Urothelium cell line (cell line): ENCODE measurements around the gene NARS2.

Experiments
- DNase-seq: peaks from one replicate; pipeline ENCODE4 v3.0.0; 2011; ENCODE audit warnings: low spot score, mixed read lengths
- FAIRE-seq: peaks from 2 replicates; lab custom pipeline; 2011; peaks lifted over from hg19 to GRCh38; lab: Jason Lieb, UNC

Gene NARS2

GRCh38 chr11:78418584-78419211 is 156.0 kb downstream of the NARS2 start:
- DNase-seq (no peak), FAIRE-seq (no peak)

- DNase-seq (peak; percentile 97), FAIRE-seq (no peak)
Measured at GRCh38 chr11:78417888-78418583, 156.6 kb downstream of the NARS2 start.

DNA sequence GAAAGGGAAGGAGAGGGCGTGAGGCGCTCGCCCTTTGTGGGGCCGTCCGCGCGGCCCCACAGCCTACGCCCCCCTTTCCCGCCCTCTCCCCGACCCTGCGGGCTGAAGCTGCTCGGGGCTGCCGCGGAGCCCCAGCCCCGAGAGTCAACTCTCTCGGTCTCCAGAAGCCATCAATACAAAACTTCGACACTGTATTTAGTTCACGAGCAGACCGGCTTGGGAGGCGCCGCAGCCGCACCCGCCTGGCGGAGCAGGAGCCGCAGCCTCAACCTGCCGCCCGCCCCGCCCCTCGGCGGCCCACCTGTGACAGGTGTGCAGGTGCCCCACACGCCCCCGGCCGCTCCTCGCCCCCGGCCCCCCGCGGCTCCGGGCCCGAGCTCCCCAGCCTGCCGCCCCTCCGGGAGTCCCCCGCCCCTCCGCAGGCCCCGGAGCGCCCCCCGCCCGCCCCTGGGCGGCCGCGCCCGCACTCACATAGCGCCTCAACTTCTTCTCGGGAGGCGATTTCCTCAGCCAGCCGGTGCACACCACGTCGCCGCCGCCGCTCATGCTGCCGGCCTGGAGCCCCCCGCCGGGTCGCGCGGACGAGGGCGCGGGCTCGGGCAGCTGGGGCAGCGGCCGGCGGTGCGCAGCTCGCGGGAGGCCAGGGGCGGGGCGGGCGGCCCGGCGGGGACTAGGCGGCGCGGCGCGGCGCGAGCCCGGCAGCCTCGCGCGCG is 157.3 kb downstream of the NARS2 start, which contains the start of gene GAB2:
TSS of gene GAB2 (minus strand) at position 646 of the 713 bp plus-strand sequence. CDS start at position 546, 100 bp downstream.
- DNase-seq (no peak), FAIRE-seq (no peak)

GRCh38 chr11:78416285-78417174 is 158.1 kb downstream of the NARS2 start:
- no peak for FAIRE-seq
- peak; percentile 87 for DNase-seq

DNA sequence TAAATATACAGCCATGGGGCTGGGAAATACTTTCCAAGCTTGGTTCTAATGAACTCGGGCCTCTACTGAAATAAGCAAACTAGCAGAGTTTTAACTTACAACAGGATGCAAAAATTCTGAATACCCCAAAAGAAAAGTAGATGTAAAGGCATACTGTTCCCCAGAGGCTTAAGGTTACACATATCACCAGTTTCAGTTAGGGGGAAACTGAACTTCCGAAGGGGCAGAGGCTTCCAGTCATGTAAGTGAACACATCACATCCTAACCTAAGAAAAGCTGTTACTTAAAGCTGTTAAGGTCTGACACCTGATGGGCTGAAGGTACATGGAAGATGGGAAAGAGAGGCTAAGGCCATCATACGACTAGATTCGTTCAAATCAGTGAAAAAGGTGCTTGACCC is 159.3 kb downstream of the NARS2 start:
- FAIRE-seq (no peak), DNase-seq (no peak)

GRCh38 chr11:78414321-78415051 is 160.2 kb downstream of the NARS2 start:
- FAIRE-seq: no peak
- DNase-seq: no peak

DNA sequence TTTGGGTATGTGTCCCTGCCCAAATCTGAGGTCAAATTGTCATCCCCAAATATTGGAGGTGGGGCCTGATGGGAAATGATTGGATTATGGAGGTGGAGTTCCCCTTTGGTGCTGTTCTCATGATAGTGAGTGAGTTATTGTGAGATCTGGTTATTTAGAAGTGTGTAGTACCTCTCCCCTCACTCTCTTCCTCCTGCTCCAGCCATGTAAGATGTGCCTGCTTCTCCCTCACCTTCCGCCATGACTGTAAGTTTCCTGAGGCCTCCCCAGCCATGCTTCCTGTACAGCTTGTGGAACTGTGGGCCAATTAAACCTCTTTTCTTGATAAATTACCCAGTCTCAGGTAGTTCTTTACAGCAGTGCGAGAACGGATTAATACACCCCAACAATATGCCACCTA is 166.0 kb downstream of the NARS2 start:
- DNase-seq: no peak
- no peak for FAIRE-seq

- DNase-seq (no peak), FAIRE-seq (no peak)
Measured at GRCh38 chr11:78406568-78407196, 168.0 kb downstream of the NARS2 start.

GRCh38 chr11:78405805-78406204 is 168.9 kb downstream of the NARS2 start:
- DNase-seq: no peak
- FAIRE-seq: peak; percentile 20

DNA sequence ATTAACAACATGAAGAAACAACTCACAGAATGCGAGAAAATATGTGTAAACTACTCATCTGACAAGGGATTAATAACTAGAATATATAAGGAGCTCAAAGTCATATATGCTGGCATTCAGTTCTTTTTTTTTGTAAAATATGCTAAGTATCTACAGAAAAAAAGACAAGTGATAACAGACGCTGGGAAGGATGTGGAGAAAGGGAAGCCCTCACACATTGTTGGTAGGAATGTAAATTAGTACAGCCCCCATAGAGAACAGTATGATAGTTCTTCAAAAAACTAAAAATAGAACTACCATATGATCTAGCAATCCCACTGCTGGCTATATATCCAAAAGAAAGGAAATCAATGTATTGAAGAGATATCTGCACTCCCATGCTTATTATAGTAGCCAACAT is 170.9 kb downstream of the NARS2 start:
- FAIRE-seq (no peak), DNase-seq (no peak)

- FAIRE-seq (no peak), DNase-seq (no peak)
Measured at GRCh38 chr11:78402847-78403246, 171.8 kb downstream of the NARS2 start.

DNA sequence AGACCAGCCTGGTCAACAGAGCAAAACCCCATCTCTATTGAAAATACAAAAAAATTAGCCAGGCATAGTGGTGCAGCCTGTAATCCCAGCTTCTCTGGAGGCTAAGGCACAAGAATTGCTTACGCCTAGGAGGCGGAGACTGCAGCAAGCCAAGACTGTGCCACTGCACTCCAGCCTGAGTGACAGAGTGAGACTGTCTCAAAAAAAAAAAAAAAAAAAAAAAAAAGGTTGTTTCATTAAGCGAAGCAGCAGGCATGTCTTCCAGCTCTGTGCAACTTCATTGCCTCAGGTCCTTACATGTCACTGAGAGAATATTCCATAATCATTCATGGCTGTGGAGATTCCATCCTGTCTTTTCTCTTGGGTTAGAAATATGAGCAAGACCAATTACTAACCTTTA is 174.0 kb downstream of the NARS2 start:
- no peak for FAIRE-seq
- no peak for DNase-seq

DNA sequence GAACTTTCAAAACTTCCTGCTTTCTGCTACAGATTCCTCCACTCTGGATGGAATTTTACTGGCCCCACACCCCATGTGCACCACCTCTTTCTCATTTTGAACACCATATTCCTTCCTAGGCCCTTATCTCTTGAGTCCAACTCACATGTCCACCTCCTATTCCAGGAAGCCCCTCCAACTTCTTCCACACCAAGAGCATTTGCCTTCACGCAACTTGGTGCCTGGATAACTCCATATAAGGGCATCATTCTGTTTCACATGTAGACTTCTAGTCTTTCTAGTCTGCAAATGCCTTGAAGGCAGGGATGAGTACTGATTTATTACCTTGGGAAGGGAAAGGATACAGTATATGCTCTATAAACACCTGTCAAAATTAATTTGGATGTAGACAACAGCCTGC is 174.5 kb downstream of the NARS2 start:
- DNase-seq: no peak
- FAIRE-seq: no peak

DNA sequence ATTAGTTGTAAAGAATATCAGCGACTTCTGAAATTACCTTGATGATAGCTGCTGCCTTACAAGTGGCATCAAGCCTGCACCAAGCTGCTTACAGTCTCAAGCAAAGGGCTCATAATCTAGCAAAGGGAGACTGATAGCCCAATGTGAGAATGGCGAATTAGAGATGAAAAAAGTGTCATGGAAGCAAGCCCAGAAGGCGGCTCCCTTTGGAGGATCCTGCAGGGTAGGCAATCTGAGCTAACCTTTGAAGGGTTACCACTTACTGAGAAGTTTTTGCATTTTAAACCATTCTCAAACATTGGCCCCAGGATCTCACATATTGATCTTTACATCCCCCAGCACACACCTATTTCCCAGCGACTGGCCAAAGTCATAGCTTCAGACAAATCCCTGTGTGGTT is 175.5 kb downstream of the NARS2 start:
- DNase-seq (no peak), FAIRE-seq (no peak)

- FAIRE-seq: no peak
- no peak for DNase-seq
Measured at GRCh38 chr11:78398715-78399114, 175.9 kb downstream of the NARS2 start.

- DNase-seq (no peak), FAIRE-seq (no peak)
Measured at GRCh38 chr11:78397398-78397797, 177.3 kb downstream of the NARS2 start.

DNA sequence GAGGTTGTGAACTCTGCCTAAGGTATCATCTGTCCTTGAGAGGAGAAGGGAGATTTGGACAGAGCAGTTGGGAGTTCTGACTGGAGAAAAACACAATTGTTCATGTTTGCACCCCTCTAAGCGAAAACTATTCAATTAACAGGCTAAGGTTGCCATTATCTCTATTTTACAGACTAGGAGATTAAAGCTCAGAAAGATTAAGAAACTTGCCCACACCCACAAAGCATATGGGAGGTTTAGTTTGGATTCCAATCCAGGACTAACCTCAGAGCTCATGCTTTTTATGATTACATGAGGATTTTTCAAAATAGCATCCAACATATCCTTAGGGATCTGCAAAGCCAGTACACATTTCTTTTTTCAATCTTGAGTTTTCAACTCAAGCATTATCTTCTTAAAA is 179.1 kb downstream of the NARS2 start:
- DNase-seq (no peak), FAIRE-seq (no peak)

GRCh38 chr11:78392854-78393253 is 181.8 kb downstream of the NARS2 start:
- no peak for FAIRE-seq
- DNase-seq: no peak

DNA sequence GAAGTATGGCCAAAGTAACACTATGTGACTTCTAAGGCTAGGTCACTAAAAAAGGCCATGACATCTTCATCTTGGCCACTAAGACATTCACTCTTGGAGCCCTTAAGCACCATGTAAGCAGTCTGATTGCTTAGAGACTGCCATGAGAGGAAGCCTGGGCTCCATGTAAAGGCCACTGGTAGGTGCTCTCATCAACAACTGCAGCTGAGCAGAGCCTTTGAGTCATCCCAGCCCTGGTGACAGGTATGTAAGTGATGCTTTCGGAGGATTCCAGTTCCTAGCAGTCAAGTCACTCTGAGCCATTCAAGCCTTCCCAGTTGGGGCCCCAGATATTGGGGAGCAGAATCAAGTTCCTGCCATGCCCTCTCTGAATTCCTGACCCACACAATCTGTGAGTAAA is 183.2 kb downstream of the NARS2 start:
- no peak for DNase-seq
- no peak for FAIRE-seq

- DNase-seq: no peak
Measured at GRCh38 chr11:78390809-78391208, 183.9 kb downstream of the NARS2 start.

More at GRCh38 chr11:78390809-78391208, 183.9 kb downstream of the NARS2 start:
- no peak for FAIRE-seq
